HL-60 (cell line): ENCODE results near the gene INPP5K.
A peak's percentile ranks its signal among the peaks of the same experiment; 100 is the strongest.

Source experiments
- DNase-seq, 2 experiments: peaks; one replicate each; pipeline ENCODE4 v3.0.0-alpha.2; 2010 to 2020; ENCODE audit warnings: low read depth in 1 of 2, low spot score in 1 of 2
- H3K27ac ChIP-seq: fragments of 250-450 bp; sonication (Bioruptor Pico); replicated peaks from 2 replicates; pipeline ENCODE4 v1.5.1; 2020; ENCODE audit warnings: mild to moderate bottlenecking, moderate library complexity
- H3K27me3 ChIP-seq: fragments of 250-450 bp; sonication (Bioruptor Pico); 2 replicates; pipeline ENCODE4 v1.5.1; 2021; ENCODE audit warnings: mild to moderate bottlenecking, moderate library complexity; ENCODE audit not compliant: insufficient read depth, poor library complexity, severe bottlenecking
- H3K4me3 ChIP-seq: replicated peaks from 2 replicates; pipeline ENCODE4 v1.5.1; 2011; ENCODE audit warnings: mild to moderate bottlenecking, control low read depth, low read length; ENCODE audit not compliant: insufficient read depth
- CTCF ChIP-seq: IDR thresholded peaks from one replicate; pipeline ENCODE4 v1.5.1; 2011; ENCODE audit warnings: low read length, control low read depth, inconsistent platforms; ENCODE audit not compliant: insufficient read depth
- GABPA ChIP-seq: IDR thresholded peaks from 2 replicates; pipeline ENCODE4 v1.6.1; 2012; ENCODE audit warnings: low read depth
- POLR2AphosphoS5 ChIP-seq: IDR thresholded peaks from 2 replicates; pipeline ENCODE4 v1.6.1; 2012; ENCODE audit warnings: low read depth
- SPI1 ChIP-seq: IDR thresholded peaks from 2 replicates; pipeline ENCODE4 v1.6.1; 2012; ENCODE audit warnings: low read depth, mild to moderate bottlenecking, borderline replicate concordance
- TF ChIP-seq, protein P1 (sequence below): IDR thresholded peaks from 2 replicates; pipeline ENCODE4 v1.6.1; 2012; ENCODE audit warnings: low read depth; ENCODE audit not compliant: insufficient replicate concordance

The INPP5K gene

GRCh38 chr17:1462164-1463112, 54.0 kb downstream of the INPP5K start:
- DNase-seq: no peak
- no peak overlapping the region for H3K27ac ChIP-seq
- H3K27me3 ChIP-seq: no peaks in the 10 kb centered on the region
- H3K4me3 ChIP-seq: no peak overlapping the region
- TF ChIP-seq GABPA: no peak
- TF ChIP-seq, protein P1, sequence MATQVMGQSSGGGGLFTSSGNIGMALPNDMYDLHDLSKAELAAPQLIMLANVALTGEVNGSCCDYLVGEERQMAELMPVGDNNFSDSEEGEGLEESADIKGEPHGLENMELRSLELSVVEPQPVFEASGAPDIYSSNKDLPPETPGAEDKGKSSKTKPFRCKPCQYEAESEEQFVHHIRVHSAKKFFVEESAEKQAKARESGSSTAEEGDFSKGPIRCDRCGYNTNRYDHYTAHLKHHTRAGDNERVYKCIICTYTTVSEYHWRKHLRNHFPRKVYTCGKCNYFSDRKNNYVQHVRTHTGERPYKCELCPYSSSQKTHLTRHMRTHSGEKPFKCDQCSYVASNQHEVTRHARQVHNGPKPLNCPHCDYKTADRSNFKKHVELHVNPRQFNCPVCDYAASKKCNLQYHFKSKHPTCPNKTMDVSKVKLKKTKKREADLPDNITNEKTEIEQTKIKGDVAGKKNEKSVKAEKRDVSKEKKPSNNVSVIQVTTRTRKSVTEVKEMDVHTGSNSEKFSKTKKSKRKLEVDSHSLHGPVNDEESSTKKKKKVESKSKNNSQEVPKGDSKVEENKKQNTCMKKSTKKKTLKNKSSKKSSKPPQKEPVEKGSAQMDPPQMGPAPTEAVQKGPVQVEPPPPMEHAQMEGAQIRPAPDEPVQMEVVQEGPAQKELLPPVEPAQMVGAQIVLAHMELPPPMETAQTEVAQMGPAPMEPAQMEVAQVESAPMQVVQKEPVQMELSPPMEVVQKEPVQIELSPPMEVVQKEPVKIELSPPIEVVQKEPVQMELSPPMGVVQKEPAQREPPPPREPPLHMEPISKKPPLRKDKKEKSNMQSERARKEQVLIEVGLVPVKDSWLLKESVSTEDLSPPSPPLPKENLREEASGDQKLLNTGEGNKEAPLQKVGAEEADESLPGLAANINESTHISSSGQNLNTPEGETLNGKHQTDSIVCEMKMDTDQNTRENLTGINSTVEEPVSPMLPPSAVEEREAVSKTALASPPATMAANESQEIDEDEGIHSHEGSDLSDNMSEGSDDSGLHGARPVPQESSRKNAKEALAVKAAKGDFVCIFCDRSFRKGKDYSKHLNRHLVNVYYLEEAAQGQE: no peak
- no peak for TF ChIP-seq POLR2AphosphoS5
- TF ChIP-seq CTCF: no peak
- TF ChIP-seq SPI1: no peak

GRCh38 chr17:1461198-1461944, 55.0 kb downstream of the INPP5K start:
- peak in 1 of 2 experiments; percentile 53 for DNase-seq
- TF ChIP-seq GABPA (no peak), POLR2AphosphoS5 (no peak), CTCF (no peak), SPI1 (peak; percentile 23; the same call in 1 of the 2 replicates)
- TF ChIP-seq, protein P1: no peak
- Histone ChIP-seq H3K27me3 (no peaks in the 10 kb centered on the region), H3K27ac (no peak overlapping the region), H3K4me3 (no peak overlapping the region)

DNA sequence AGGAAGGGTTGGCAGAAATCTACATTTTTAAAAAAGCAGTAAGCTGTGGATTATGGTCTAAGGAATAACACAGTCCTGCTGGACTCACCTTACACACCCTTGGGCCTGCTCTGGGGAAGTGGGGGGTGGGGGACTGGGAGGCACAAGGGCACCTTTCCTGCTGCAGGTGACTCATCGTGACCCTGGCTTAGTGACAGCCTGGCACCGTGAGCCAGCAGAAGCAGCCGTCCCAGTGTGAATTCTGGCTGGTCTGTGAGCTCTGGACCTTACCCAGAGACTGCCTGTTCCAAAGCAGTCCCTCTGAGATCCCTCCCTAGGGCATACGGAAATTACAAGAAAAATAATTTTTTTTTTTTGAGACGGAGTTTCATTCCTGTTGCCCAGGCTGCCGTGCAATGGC, 56.2 kb downstream of the INPP5K start:
- no peak for DNase-seq
- TF ChIP-seq POLR2AphosphoS5 (no peak), GABPA (no peak), SPI1 (no peak), CTCF (no peak)
- TF ChIP-seq, protein P1: no peak

More for the DNA sequence above, 56.2 kb downstream of the INPP5K start:
- no peak overlapping the region for H3K27ac ChIP-seq
- H3K27me3 ChIP-seq: no peaks in the 10 kb centered on the region
- no peak overlapping the region for H3K4me3 ChIP-seq
